Bronchial epithelial cell (primary cell): Measurements from ENCODE around the gene ZBTB17. TPM values are rescaled to one million over a fixed set of nuclear protein-coding genes. Genes with fewer than 3 reads are reported as not detected.

Experiments
- DNase-seq: peaks from one replicate; pipeline ENCODE4 v3.0.0-alpha.2; 2010; ENCODE audit warnings: low read depth
- FAIRE-seq: peaks from 2 replicates; lab custom pipeline; 2011; peaks lifted over from hg19 to GRCh38; lab: Jason Lieb, UNC
- H3K27me3 ChIP-seq: 2 replicates; pipeline ENCODE4 v1.5.1; 2011; ENCODE audit warnings: low read length; ENCODE audit not compliant: control insufficient read depth, insufficient read depth
- H3K36me3 ChIP-seq: 2 replicates; pipeline ENCODE4 v1.5.1; 2011; ENCODE audit warnings: low read length; ENCODE audit not compliant: control insufficient read depth, insufficient read depth
- H3K4me3 ChIP-seq: 2 replicates; pipeline ENCODE4 v1.5.1; 2011; ENCODE audit warnings: mild to moderate bottlenecking, low read depth, low read length, control low read depth
- CTCF ChIP-seq: IDR thresholded peaks from 2 replicates; pipeline ENCODE4 v1.5.1; 2011; ENCODE audit warnings: mild to moderate bottlenecking, moderate library complexity, low read length, control low read depth, inconsistent platforms; ENCODE audit not compliant: insufficient read depth, severe bottlenecking
- total RNA-seq: library from RNA; depleted of rRNA; stranded (reverse); fragments of >200 nt; gene quantifications from 2 replicates; pipeline ENCODE4 v1.2.1, GENCODE V29; 2014

ZBTB17 gene
- total RNA-seq, 1 donor from 2014 or later, result 33.7 TPM

- TF ChIP-seq CTCF, result no peak
- DNase-seq (peak; percentile 47), FAIRE-seq (no peak)
- H3K27me3 ChIP-seq, result no peaks in the 10 kb centered on the region
- no peak overlapping the region for H3K4me3 ChIP-seq
- H3K36me3 ChIP-seq, result peaks cover 11% of the 10 kb centered on the region
Measured at GRCh38 chr1:15966081-15966955, 9.6 kb downstream of the ZBTB17 start.

- no peak for DNase-seq
- no peak for TF ChIP-seq CTCF
- FAIRE-seq, result no peak
- no peak overlapping the region for H3K4me3 ChIP-seq
- H3K36me3 ChIP-seq, result peaks cover 11% of the 10 kb centered on the region
- H3K27me3 ChIP-seq, result no peaks in the 10 kb centered on the region
Measured at GRCh38 chr1:15965228-15965767, 10.6 kb downstream of the ZBTB17 start.

DNA sequence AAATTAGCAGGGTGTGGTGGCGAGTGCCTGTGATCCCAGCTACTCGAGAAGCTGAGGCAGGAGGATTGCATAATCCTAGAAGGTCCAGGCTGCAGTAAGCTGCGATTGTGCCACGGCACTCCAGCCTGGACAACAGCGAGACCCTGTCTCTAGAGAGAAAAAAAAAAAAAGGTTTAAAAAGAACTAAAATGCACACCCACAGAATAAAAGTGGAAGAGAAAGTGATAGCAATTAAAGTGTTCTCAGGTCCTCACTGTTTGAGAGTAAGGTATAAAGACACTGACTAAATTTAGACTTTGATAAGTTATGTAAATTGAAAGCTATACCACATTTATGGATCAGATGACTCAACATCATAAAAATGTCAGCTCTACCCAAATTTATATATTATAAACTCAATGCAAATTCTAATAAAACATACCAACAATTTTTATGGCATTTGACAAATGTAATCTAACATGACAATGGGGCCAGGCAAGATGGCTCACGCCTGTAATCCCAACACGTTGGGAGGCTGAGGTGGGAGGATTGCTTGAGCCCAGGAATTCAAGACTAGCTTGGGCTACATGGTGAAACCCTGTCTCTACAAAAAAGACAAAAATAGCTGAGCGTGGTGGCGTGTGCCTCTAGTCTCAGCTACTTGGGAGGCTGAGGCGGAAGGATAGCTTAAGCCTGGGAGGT is 11.8 kb downstream of the ZBTB17 start:
- no peak for FAIRE-seq
- no peak for DNase-seq
- H3K36me3 ChIP-seq, result peaks cover 9% of the 10 kb centered on the region
- no peak overlapping the region for H3K4me3 ChIP-seq
- no peaks in the 10 kb centered on the region for H3K27me3 ChIP-seq
- TF ChIP-seq CTCF, result no peak

DNA sequence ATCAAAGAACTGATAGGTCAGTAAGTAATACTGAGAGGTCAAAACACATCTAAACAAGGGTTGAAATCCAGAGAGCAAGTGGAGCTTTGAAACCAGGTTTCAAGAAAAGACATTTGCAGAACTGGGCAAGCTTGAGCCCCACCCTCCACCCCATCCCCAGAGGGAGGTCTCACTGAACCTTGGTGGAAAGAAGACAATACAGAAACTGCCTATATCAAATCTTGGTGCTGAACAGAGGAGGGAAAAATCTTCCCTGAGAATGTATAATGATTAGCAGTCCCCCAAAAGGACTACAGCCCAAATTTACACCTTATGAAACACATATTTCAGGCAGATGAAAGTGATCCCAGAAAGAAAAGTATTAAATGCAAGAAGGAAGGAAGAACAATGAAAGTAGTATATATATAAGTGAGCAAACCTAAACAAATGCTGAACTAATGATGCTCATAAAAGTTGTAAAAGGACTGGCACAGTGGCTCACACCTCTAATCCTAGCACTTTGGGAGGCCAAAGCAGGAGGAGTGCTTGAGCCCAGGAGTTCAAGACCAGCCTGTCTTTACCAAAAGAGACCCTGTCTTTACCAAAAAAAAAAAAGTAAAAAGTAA is 12.4 kb downstream of the ZBTB17 start:
- FAIRE-seq (no peak), DNase-seq (no peak)
- TF ChIP-seq CTCF, result no peak
- peaks cover 6% of the 10 kb centered on the region for H3K36me3 ChIP-seq
- no peaks in the 10 kb centered on the region for H3K27me3 ChIP-seq
- no peak overlapping the region for H3K4me3 ChIP-seq

DNA sequence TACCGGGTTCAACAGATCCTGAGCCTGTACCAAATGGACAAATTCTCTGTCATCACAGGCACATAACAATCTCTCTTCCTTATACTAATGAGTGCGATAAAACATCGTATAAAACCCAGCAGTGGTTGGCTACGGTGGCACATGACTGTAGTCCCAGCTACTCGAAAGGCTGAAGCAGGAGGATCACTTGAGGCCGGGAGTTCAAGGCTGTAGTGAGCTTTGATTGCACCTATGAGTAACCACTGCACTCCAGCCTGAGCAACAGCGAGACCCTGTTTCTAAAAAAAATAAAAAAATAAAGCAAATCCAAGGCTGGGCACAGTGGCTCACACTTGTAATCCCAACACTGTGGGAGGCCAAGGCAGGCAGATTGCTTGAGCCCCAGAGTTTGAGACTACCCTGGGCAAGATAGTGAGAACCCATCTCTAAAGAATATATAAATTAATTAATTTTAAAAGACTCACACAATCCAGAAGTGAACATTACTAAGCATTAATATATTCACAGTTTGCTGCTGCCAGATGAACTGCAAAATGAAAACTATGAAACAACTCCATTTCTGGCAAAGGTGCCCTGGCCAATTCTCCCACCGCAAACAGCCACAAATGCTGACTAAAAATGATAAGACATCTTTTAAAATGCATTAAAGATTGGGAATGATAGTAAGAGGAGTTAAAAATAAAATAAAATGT is 13.1 kb downstream of the ZBTB17 start:
- Histone ChIP-seq H3K27me3 (no peaks in the 10 kb centered on the region), H3K36me3 (peaks cover 3% of the 10 kb centered on the region), H3K4me3 (no peak overlapping the region)
- FAIRE-seq, result no peak
- TF ChIP-seq CTCF, result no peak
- DNase-seq, result no peak
